Measurements from ENCODE around the gene ZC3H4.

GRCh38 chr19:47141695-47142094, 28.1 kb upstream of the ZC3H4 start:
- TF ChIP-seq POLR2A (IDR thresholded peaks at IDR 0.05) (no peak), CTCF (IDR thresholded peaks at IDR 0.05) (no peak)
